DMS 273 (cell line): ENCODE results near the gene DPP7.
"Not testable (repeated sequence)": the region's sequence is repeated elsewhere in the genome, so short reads cannot be mapped to it uniquely, and the experiment has no call there.

Experiments
- DNase-seq: peaks from one replicate; lab custom pipeline; 2025; ENCODE audit not compliant: unreplicated experiment; lab: John Stamatoyannopoulos, UW

The DPP7 gene

GRCh38 chr9:137075275-137075775 is 39.2 kb downstream of the DPP7 start:
- DNase-seq = no peak

DNA sequence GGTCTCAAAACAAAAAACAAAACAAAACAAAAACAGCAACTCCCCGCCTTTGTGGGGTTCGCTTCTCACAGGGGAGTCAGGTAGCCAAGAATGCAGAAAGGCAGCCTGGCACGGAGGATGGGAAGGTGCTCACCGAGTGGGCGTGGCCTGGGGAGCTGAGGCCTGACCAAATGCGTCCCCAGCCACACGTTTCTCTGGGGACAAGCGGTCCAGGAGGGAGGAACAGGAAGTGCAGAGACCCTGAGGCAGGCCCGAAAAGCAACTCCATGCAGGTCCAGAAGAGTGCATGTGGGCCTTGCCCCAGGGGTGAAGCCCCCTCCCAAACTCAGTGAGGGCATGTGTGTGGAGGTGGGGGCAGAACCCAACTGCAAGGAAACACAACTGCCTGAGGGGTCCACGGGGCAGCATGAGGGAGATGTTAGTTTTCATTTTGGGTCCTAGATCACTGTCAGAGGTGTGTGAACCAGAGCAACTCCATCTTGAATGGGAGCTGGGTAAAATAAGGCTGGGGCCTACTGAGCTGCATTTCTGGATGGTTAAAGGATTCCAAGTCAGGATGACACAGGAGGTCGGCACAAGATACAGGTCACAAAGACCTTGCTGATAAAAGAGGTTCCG is 39.8 kb downstream of the DPP7 start:
- DNase-seq = no peak

- DNase-seq = no peak
These were observed 40.5 kb downstream of the DPP7 start for GRCh38 chr9:137073992-137074399.

- no peak for DNase-seq
These were observed 43.3 kb downstream of the DPP7 start for GRCh38 chr9:137071282-137071681.

DNA sequence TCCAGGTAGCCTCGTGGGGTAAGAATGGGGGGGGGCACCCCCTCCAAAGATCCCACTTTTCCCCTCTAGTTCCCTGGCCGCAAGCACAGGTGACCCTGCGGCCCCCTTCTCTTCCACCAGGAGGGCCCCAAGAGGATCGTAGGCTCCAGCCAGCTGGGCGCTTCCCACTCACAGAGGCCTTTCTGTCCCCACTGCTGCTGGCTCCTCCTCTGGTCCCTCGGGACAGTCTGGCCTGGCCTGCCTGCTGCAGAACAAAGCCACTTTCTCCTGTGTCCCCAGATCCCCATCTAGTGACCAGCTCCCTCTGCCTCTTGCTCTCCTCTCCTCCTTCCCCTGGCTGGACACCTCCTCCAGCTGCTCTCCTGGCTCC is 43.6 kb downstream of the DPP7 start:
- no peak for DNase-seq

GRCh38 chr9:137070201-137070905 is 44.2 kb downstream of the DPP7 start, which contains the start of gene SAPCD2:
Gene SAPCD2 (minus strand): TSS chr9:137070557. CDS start chr9:137070460, 97 bp downstream.
- DNase-seq = peak; percentile 95

GRCh38 chr9:137069508-137070091 is 44.9 kb downstream of the DPP7 start:
- peak; percentile 59 for DNase-seq

GRCh38 chr9:137068539-137069507 is 45.7 kb downstream of the DPP7 start:
- no peak for DNase-seq

DNA sequence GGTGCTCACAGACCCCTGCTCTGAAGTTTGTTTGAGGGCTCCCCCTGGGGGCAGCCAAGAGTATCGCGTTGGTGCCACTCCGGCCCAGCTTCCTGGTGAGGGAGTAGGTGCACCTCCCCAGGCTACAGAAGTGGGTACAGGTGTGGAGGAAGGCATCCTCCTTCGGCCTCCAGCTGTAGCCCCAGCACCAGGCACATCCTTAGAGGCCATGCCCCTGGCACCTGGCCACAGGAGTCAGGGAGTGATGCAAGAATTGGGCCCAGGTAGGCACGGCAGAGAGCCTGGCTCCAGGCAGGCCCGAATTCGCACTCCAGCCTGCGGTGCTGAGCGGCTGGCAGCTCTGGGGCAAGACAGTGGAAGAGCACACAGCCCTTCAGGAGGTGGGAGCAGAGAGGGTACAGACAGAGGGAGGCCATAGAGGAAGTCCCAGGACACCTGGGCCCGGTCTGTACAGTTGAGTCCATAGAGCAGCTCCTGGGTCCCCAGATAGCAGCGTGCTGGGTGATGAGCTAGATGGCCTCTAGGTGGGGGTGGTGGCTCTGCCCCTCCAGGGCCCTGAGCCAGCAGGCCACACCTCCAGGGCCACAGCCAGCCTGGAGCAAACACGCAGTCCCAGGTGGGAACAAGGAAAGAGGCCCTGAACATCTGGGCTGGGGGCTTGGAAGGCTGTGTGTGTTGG is 46.5 kb downstream of the DPP7 start:
- DNase-seq = peak; percentile 87

DNA sequence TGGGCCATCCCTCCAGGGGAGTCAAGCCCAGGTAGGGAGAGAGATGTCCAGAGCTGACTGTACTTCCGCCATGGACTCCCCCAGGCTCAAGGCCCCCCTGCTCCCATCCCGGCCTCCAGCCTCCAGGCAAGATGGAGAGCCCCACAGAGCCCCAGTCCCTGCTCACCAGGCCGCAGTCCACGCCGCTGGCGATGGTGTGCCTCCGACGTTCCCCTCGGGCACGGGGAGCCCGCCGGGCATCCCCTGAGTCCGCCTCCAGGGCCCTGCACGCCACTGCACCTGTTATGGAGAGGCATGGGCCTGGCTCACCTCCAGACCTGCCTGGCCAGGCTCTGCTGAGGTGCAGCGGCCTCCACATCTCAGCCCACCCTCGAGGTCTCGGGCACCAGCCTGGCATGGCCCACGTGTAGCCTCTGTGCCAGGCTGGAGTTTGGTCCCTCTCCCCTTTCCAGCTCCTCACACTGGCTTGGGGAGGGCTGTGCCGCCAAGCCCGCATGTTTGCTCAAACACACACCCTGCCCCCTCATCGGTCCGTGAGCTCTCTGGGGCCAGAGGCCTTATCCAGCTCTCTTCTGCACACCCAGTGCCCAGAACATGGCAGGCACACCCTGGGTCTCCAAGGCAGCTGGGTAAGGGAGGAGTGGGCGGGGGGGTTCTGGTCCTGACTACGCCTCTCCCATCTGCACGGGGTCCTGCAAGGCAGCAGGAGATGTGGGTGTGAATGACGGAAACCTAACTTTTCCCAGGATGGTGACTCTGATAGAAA is 48.3 kb downstream of the DPP7 start:
- DNase-seq = no peak

- no peak for DNase-seq
These were observed 49.1 kb downstream of the DPP7 start for GRCh38 chr9:137065336-137065967.

DNA sequence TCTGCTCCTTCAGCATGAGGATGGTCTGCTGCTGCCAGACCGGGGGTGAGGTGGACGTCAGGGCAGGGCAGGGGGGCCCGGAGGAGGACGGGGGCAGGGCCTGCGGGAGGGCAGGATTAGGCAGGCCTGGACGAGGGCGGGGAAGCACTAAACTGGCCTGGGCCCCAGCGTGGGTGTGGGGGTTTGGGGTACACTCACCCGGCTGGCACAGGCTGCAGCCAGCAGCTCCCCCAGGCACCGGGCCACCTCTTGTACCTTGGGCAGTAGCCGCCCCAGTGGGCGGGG is 49.7 kb downstream of the DPP7 start:
- no peak for DNase-seq

DNA sequence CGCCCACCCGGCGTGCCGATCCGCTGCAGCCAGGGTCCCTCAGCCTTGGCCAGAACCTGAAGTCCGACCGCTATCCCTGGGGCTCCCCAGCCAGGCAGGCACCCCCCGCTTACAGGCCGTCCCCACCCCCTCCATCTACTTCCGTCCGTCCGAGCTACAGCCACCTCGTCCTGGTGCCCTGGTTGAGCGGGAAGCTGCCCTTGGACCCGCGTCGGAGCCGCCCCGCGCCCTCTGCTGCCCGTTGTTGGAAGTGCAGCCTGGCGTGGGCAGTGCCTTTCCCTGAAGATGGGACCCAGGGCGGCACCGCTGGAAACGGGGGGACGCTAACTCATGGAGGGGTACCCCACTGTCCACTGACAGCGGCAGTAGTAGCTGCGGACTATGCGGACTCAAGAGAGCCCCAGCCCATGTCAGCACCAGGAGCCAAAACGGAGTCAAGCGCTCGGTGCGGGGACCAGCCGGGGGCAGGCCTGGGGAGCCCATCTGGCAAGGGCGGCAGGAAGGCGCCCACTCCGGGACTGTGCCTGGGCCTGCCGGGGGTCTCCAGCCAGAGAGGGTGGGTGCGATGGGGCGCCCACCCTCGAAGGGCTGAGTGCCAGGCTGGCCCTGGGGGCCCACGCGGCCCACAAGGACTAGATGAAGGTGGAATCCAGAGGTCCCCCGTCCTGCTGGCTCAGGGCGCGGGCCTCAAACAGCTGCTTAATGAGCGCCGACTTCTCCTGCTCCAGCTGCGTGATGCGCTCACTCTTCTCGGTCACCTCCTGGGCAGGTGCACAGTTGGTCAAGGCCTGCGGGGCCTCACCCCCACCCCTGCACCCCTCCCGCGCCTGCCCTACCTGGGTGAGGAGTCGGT is 50.3 kb downstream of the DPP7 start:
- DNase-seq = peak; percentile 73

DNA sequence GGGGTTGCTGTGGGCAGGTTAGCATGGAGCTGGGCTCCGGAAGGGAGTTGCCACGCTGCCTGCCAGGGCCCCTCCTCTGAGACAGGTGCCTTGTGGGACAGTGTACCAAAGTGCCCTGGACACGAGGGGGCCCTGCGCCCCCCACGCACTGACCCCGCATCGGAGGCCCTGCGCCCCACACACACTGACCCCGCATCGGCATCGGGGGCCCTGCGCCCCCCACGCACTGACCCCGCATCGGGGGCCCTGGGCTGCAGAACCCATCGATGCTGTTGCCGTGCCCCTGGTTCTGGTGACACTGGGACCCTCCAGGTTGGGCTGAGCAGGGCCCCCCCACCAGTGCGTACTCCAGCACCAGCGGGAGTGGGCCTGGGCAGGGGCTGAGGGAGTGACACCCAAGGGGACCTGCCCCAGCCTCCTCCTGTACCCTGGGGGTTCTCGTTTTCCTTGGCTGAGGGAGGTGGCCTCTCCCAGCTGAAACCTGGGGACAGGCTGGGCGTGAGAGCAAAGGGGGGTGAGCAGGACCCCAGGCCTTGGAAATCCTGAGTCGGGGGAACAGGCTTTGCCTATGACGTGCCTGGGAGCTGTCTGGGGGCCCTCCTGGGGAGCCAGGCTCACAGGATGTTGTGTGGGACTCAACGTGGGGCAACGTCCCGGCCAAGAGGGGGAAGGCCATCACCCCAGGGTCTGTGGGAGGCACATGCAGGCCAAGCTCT is 51.1 kb downstream of the DPP7 start:
- no peak for DNase-seq

GRCh38 chr9:137062798-137063197 is 51.7 kb downstream of the DPP7 start:
- DNase-seq = not testable (repeated sequence)

DNA sequence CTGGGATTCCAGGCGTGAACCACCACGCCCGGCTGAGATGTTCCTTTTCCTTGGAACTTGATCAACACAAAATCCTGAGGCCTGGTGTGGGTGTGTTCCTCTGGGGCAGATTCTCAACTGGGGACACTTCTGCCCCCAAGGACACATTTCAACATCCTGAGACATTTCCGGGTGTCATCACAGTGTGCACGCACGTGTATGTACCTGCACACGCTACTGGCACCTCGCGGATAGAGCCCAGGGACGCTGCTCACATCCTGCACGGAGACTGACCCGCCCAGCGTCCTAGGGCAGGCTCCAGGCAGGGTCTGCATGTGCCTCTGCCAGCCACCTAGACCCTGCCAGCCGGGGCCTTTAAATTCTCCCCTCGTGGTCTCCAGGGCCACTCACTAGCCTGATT is 52.1 kb downstream of the DPP7 start:
- no peak for DNase-seq
